Kidney (tissue), 14 donors: ENCODE measurements around the gene GOPC. TPM values are rescaled to one million over a fixed set of nuclear protein-coding genes. Genes with fewer than 3 reads are reported as not detected.

ENCODE experiments used
- DNase-seq, 5 donors: peaks; one replicate each; pipeline ENCODE4 v3.0.0-alpha.2; 2013 to 2020
- FAIRE-seq: peaks from 2 replicates; lab custom pipeline; 2012; peaks lifted over from hg19 to GRCh38; lab: Jason Lieb, UNC
- H3K27ac ChIP-seq, 2 donors: one replicate each; pipeline ENCODE4 v1.7.0; 2013; ENCODE audit warnings: low read depth in 2 of 2, low read length in 2 of 2, inconsistent platforms in 1 of 2
- H3K27me3 ChIP-seq: one replicate; pipeline ENCODE4 v1.7.1; 2013; ENCODE audit warnings: low read length, inconsistent platforms; ENCODE audit not compliant: control insufficient read depth, insufficient read depth
- H3K36me3 ChIP-seq, 3 donors: one replicate each; pipeline versions ENCODE4 v1.7.0 to v1.7.1; 2013; ENCODE audit warnings: low read length in 3 of 3, control low read depth in 1 of 3, inconsistent platforms in 1 of 3; ENCODE audit not compliant: insufficient read depth in 3 of 3, control insufficient read depth in 2 of 3
- H3K4me1 ChIP-seq, 3 donors: one replicate each; pipeline versions ENCODE4 v1.7.0 to v1.7.1; 2013; ENCODE audit warnings: low read length in 3 of 3, inconsistent platforms in 1 of 3, low read depth in 1 of 3; ENCODE audit not compliant: control insufficient read depth in 2 of 3, insufficient read depth in 2 of 3
- H3K4me3 ChIP-seq, 3 donors: one replicate each; pipeline versions ENCODE4 v1.7.0 to v1.8.1; 2013; ENCODE audit warnings: low read length in 3 of 3, control low read depth in 1 of 3, inconsistent platforms in 1 of 3
- H3K9ac ChIP-seq, 3 donors: one replicate each; pipeline versions ENCODE4 v1.7.0 to v1.7.1; 2013; ENCODE audit warnings: low read length in 3 of 3, control low read depth in 1 of 3, inconsistent platforms in 1 of 3
- H3K9me3 ChIP-seq, 3 donors: one replicate each; pipeline versions ENCODE4 v1.7.0 to v1.7.1; 2013; ENCODE audit warnings: low read length in 3 of 3, control low read depth in 1 of 3, inconsistent platforms in 1 of 3; ENCODE audit not compliant: control insufficient read depth in 2 of 3, insufficient read depth in 1 of 3
- CTCF ChIP-seq: IDR thresholded peaks from 3 replicates; pipeline ENCODE4 v1.5.1; 2012; ENCODE audit warnings: mild to moderate bottlenecking, moderate library complexity, borderline replicate concordance; ENCODE audit not compliant: insufficient read depth; ENCODE audit errors: extremely low read depth
- intact Hi-C: fragments of 100-400 bp; cut with DNase I; formaldehyde crosslinking; loops from one replicate; pipeline ENCODE4 v1.11.1; 2022
- polyA plus RNA-seq: library from polyadenylated mRNA; stranded (reverse); fragments of 350-450 nt; fragmentation: Illumina TruSeq; extraction: RNeasy Lipid Tissue Mini Kit (QIAGEN cat#74804); gene quantifications from one replicate; pipeline ENCODE4 v1.2.3, GENCODE V29; 2014; ENCODE audit warnings: low read depth, low replicate concordance; ENCODE audit not compliant: insufficient read depth
- total RNA-seq: library from RNA; stranded (reverse); fragmentation: NEBNext Ultra II Directional; extraction: Animal tissue kit (Norgen Biotek cat#: 25700); gene quantifications from one replicate; pipeline ENCODE4 v1.2.1, GENCODE V29; 2021
- donor health status: control.
- donor health status: control.
- donor health status: control.
- donor health status: control.
- donor health status: control.
- donor health status: DM: yes; HTN: yes; CAD: no.
- donor health status: Normal renal cell carcinoma (clear cell type).

The GOPC gene
- total and polyA plus RNA-seq, 2 donors from 2014 or later = 12.5 to 21.4 TPM

GRCh38 chr6:117553142-117553541 is 49.2 kb downstream of the GOPC start:
- no peaks in the 10 kb centered on the region for H3K27me3 ChIP-seq
- H3K36me3 ChIP-seq = no peaks in the 10 kb centered on the region
- no peak overlapping the region for H3K4me3 ChIP-seq
- no peak overlapping the region for H3K9ac ChIP-seq
- FAIRE-seq = no peak
- intact Hi-C loops = no loop called here
- H3K4me1 ChIP-seq = peaks cover 0 to 8% (median 6%) of the 10 kb centered on the region in 3 donors
- no peak for TF ChIP-seq CTCF
- no peak overlapping the region for H3K27ac ChIP-seq
- no peaks in the 10 kb centered on the region for H3K9me3 ChIP-seq
- no peak for DNase-seq

DNA sequence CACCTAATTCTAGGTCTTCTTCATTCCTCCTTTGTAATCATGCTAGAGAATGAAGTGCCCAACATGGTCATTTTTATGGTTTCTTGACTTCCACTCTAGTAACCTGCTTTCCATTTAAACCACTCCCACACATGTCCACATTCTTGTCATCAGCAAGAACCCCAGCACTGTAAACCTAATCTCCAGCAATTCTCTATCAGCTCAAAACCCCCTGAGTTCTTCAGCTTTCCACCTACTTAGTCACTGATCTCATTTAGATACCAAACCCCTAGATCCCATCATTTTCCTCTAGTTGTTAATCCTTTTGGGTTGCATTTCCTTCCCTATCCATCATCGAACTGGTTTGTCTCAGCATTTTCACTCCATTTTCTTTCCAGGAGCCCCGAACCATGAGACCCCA is 49.7 kb downstream of the GOPC start:
- H3K27me3 ChIP-seq = no peaks in the 10 kb centered on the region
- no peaks in the 10 kb centered on the region for H3K9me3 ChIP-seq
- H3K4me1 ChIP-seq = peaks cover 0 to 9% (median 7%) of the 10 kb centered on the region in 3 donors
- no peak for TF ChIP-seq CTCF
- DNase-seq = no peak
- no peak overlapping the region for H3K9ac ChIP-seq
- no peaks in the 10 kb centered on the region for H3K36me3 ChIP-seq
- no peak for FAIRE-seq
- no peak overlapping the region for H3K27ac ChIP-seq
- intact Hi-C loops = no loop called here
- no peak overlapping the region for H3K4me3 ChIP-seq

GRCh38 chr6:117550618-117551242 is 51.6 kb downstream of the GOPC start:
- Histone ChIP-seq H3K9ac (no peak overlapping the region), H3K27ac (no peak overlapping the region), H3K36me3 (peaks cover 0 to 5% (median 0%) of the 10 kb centered on the region in 3 donors), H3K27me3 (no peaks in the 10 kb centered on the region), H3K9me3 (no peaks in the 10 kb centered on the region), H3K4me3 (no peak overlapping the region), H3K4me1 (peaks cover 0 to 9% (median 7%) of the 10 kb centered on the region in 3 donors)
- TF ChIP-seq CTCF = no peak
- intact Hi-C loops = no loop called here
- DNase-seq (no peak), FAIRE-seq (no peak)
